GM12878 (cell line): Measurements from ENCODE around the gene SCYGR1. TPM values are rescaled to one million over a fixed set of nuclear protein-coding genes. Genes with fewer than 3 reads are reported as not detected.

ENCODE experiments used
- ATAC-seq: fragments of 200-7000 bp; cut with Tn5 transposase; 3 replicates; pipeline ENCODE4 v1.9.1; 2020; ENCODE audit warnings: mild to moderate bottlenecking, moderate library complexity
- BruUV-seq: library from RNA; stranded (reverse); fragments of 400-500 nt; replicated peaks from 2 replicates; lab custom pipeline; 2021; lab: Mats Ljungman, UMichigan
- CTCF ChIA-PET: fragments of 300-600 bp; sonication (Branson Sonifier 250); formaldehyde crosslinking; extraction: SDS; loops from one replicate; lab custom pipeline; 2021; ENCODE audit warnings: inconsistent platforms; lab: Yijun Ruan, JAX
- POLR2A ChIA-PET: fragments of 350-600 bp; formaldehyde crosslinking; extraction: SDS; loops from one replicate; lab custom pipeline; 2021; ENCODE audit warnings: inconsistent platforms; lab: Charles Lee
- RAD21 ChIA-PET: fragments of 300-600 bp; sonication (Branson Sonifier 250); formaldehyde crosslinking; loops from one replicate; lab custom pipeline; 2023; ENCODE audit warnings: antibody characterized with exemption; ENCODE audit not compliant: unreplicated experiment; lab: Charles Lee
- SMC1A ChIA-PET: fragments of 300-600 bp; sonication (Branson Sonifier 250); formaldehyde crosslinking; loops from one replicate; lab custom pipeline; 2023; ENCODE audit not compliant: unreplicated experiment, uncharacterized antibody; lab: Charles Lee
- DNase-seq: peaks from one replicate; pipeline ENCODE4 v3.0.0-alpha.2; 2011; ENCODE audit warnings: low read depth, low spot score
- FAIRE-seq: peaks from 3 replicates; lab custom pipeline; 2011; peaks lifted over from hg19 to GRCh38; lab: Jason Lieb, UNC
- H2AFZ ChIP-seq: 2 replicates; pipeline ENCODE4 v1.6.0; 2011; ENCODE audit warnings: low read depth, low read length, control low read depth; ENCODE audit not compliant: control insufficient read depth
- H3K27ac ChIP-seq: 2 replicates; pipeline ENCODE4 v1.5.1; 2011; ENCODE audit warnings: control low read depth; ENCODE audit not compliant: control insufficient read depth, insufficient read depth
- H3K27me3 ChIP-seq, 2 experiments: replicated peaks in 1 of 2; 2 replicates each; pipeline versions ENCODE4 v1.6.0 to v1.6.1; 2011; ENCODE audit warnings: low read length in 1 of 2; ENCODE audit not compliant: control insufficient read depth in 2 of 2, insufficient read depth in 2 of 2
- H3K36me3 ChIP-seq, 2 experiments: 2 replicates each; pipeline ENCODE4 v1.5.1; 2011; ENCODE audit warnings: low read length in 1 of 2; ENCODE audit not compliant: control insufficient read depth in 2 of 2, insufficient read depth in 2 of 2
- H3K4me1 ChIP-seq: 2 replicates; pipeline ENCODE4 v1.6.1; 2011; ENCODE audit warnings: mild to moderate bottlenecking, low read length, moderate library complexity, mixed read lengths; ENCODE audit not compliant: control insufficient read depth, insufficient read depth
- H3K4me2 ChIP-seq: 2 replicates; pipeline ENCODE4 v1.6.0; 2011; ENCODE audit warnings: control low read depth; ENCODE audit not compliant: control insufficient read depth, insufficient read depth
- H3K4me3 ChIP-seq: fragments of 200-600 bp; sonication (generic); 2 replicates; pipeline ENCODE4 v1.5.1; 2016
- H3K79me2 ChIP-seq: 2 replicates; pipeline ENCODE4 v1.6.0; 2011; ENCODE audit warnings: low read length; ENCODE audit not compliant: control insufficient read depth, insufficient read depth
- H3K9ac ChIP-seq: 2 replicates; pipeline ENCODE4 v1.8.0; 2011; ENCODE audit warnings: low read length, control low read depth, mixed read lengths; ENCODE audit not compliant: control insufficient read depth, insufficient read depth
- H3K9me3 ChIP-seq: replicated peaks from 3 replicates; pipeline ENCODE4 v1.5.1; 2011; ENCODE audit warnings: mild to moderate bottlenecking, low read length; ENCODE audit not compliant: control insufficient read depth, insufficient read depth
- H4K20me1 ChIP-seq: 2 replicates; pipeline ENCODE4 v1.6.0; 2011; ENCODE audit not compliant: control insufficient read depth, insufficient read depth
- BHLHE40 ChIP-seq, 2 experiments: fragments of 450-650 bp in 1 of 2; IDR thresholded peaks; 2 replicates each; pipeline ENCODE4 v1.6.1; 2011 to 2017; ENCODE audit warnings: low read depth in 2 of 2, borderline replicate concordance in 1 of 2, improper control_type of control experiment in 1 of 2, low read length in 1 of 2, mild to moderate bottlenecking in 1 of 2
- CHD4 ChIP-seq: fragments of 200-600 bp; sonication (generic); IDR thresholded peaks from 2 replicates; pipeline ENCODE4 v1.6.1; 2016; ENCODE audit warnings: mild to moderate bottlenecking
- E2F4 ChIP-seq: IDR thresholded peaks from 2 replicates; pipeline ENCODE4 v1.6.1; 2012; ENCODE audit warnings: low read depth, low read length, improper control_type of control experiment
- ELK1 ChIP-seq: IDR thresholded peaks from 2 replicates; pipeline ENCODE4 v1.6.1; 2012; ENCODE audit warnings: low read depth, low read length, improper control_type of control experiment
- EZH2 ChIP-seq: IDR thresholded peaks from 2 replicates; pipeline ENCODE4 v1.6.1; 2012; ENCODE audit warnings: low read depth, mild to moderate bottlenecking, control low read depth, inconsistent platforms, low read length, borderline replicate concordance; ENCODE audit not compliant: control insufficient read depth
- HDAC6 ChIP-seq: fragments of 200-600 bp; sonication (generic); IDR thresholded peaks from one replicate; pipeline ENCODE4 v1.8.0; 2017; ENCODE audit warnings: antibody characterized with exemption; ENCODE audit not compliant: unreplicated experiment
- JUND ChIP-seq: IDR thresholded peaks from 2 replicates; pipeline ENCODE4 v1.6.1; 2012; ENCODE audit warnings: low read depth, mild to moderate bottlenecking, low read length, improper control_type of control experiment, moderate library complexity
- LARP7 ChIP-seq: fragments of 450-650 bp; IDR thresholded peaks from 2 replicates; pipeline ENCODE4 v1.6.1; 2017; ENCODE audit warnings: mild to moderate bottlenecking
- NFYA ChIP-seq: IDR thresholded peaks from 2 replicates; pipeline ENCODE4 v1.6.1; 2011; ENCODE audit warnings: low read depth, mild to moderate bottlenecking, low read length, improper control_type of control experiment, borderline replicate concordance
- NFYB ChIP-seq: IDR thresholded peaks from 2 replicates; pipeline ENCODE4 v1.6.1; 2011; ENCODE audit warnings: low read depth, mild to moderate bottlenecking, low read length, improper control_type of control experiment, moderate library complexity; ENCODE audit not compliant: insufficient read depth
- RUNX3 ChIP-seq: IDR thresholded peaks from 2 replicates; pipeline ENCODE4 v1.6.1; 2012; ENCODE audit warnings: low read length, inconsistent platforms
- SMARCA5 ChIP-seq: fragments of 450-650 bp; IDR thresholded peaks from 2 replicates; pipeline ENCODE4 v1.6.1; 2017; ENCODE audit warnings: mild to moderate bottlenecking
- SPI1 ChIP-seq: IDR thresholded peaks from 2 replicates; pipeline ENCODE4 v1.6.1; 2011; ENCODE audit warnings: low read depth, mild to moderate bottlenecking, low read length, moderate library complexity, borderline replicate concordance; ENCODE audit not compliant: insufficient read depth
- STAT3 ChIP-seq: IDR thresholded peaks from 2 replicates; pipeline ENCODE4 v1.6.1; 2011; ENCODE audit warnings: low read depth, low read length, improper control_type of control experiment
- SUPT20H ChIP-seq: IDR thresholded peaks from 2 replicates; pipeline ENCODE4 v1.6.1; 2011; ENCODE audit warnings: low read depth, mild to moderate bottlenecking, low read length, moderate library complexity, borderline replicate concordance; ENCODE audit not compliant: control insufficient read depth
- SUZ12 ChIP-seq: fragments of 200-600 bp; sonication (generic); IDR thresholded peaks from one replicate; pipeline ENCODE4 v1.6.1; 2018; ENCODE audit warnings: antibody characterized with exemption, mild to moderate bottlenecking; ENCODE audit not compliant: unreplicated experiment
- USF1 ChIP-seq: IDR thresholded peaks from 2 replicates; pipeline ENCODE4 v1.6.1; 2011; ENCODE audit warnings: borderline replicate concordance, low read depth, mild to moderate bottlenecking, moderate library complexity, mixed read lengths, low read length; ENCODE audit not compliant: insufficient read depth; ENCODE audit errors: extremely low read length
- YBX1 ChIP-seq: fragments of 450-650 bp; IDR thresholded peaks from 2 replicates; pipeline ENCODE4 v1.6.1; 2016; ENCODE audit warnings: antibody characterized with exemption
- YY1 ChIP-seq: IDR thresholded peaks from 2 replicates; pipeline ENCODE4 v1.6.1; 2011; ENCODE audit warnings: low read depth, mild to moderate bottlenecking, low read length
- WGBS: methylation state at CpG from one replicate; pipeline ENCODE4 v1.1.6; 2016; ENCODE audit warnings: low lambda C conversion rate; ENCODE audit not compliant: insufficient replicate concordance, insufficient coverage; ENCODE audit errors: missing lambda C conversion rate; 5-methylcytosine and 5-hydroxymethylcytosine counted together
- in situ Hi-C: fragments of 300-500 bp; cut with MboI; formaldehyde crosslinking; loops from 9 replicates; pipeline ENCODE4 v1.14.3; 2018; ENCODE audit warnings: mixed read lengths
- intact Hi-C: fragments of 100-400 bp; cut with micrococcal nuclease; formaldehyde crosslinking; loops from one replicate; pipeline ENCODE4 v1.14.2; 2022; ENCODE audit not compliant: unreplicated experiment
- polyA plus RNA-seq, 11 experiments: library from polyadenylated mRNA; depleted of rRNA in 4 of 11; unstranded in 6 of 11; stranded (reverse) in 5 of 11; fragments of >200 nt; fragmentation: Nextera tagmentation in 4 of 11; fragmentation: Illumina TruSeq in 1 of 11; extraction: Ambion mirVana in 4 of 11; extraction: Trizol in 1 of 11; gene quantifications; 1 replicate in 1 of 11; 2 replicates in 10 of 11; pipeline versions ENCODE4 v1.2.1 to v1.2.3, GENCODE V29; 2011 to 2016; ENCODE audit warnings: inconsistent platforms in 2 of 11, missing spikeins in 2 of 11, low read depth in 1 of 11
- total RNA-seq, 4 experiments: library from RNA; depleted of rRNA in 3 of 4; stranded (reverse); fragments of >200 nt in 3 of 4; fragmentation: Illumina TruSeq in 1 of 4; extraction: Trizol in 1 of 4; gene quantifications; 2 replicates each; pipeline versions ENCODE4 v1.2.1 to v1.2.3, GENCODE V29; 2013 to 2021

SCYGR1 gene
- total and polyA plus RNA-seq, 10 of the 15 experiments (the other 5 are each of a cell fraction or from before 2014, with no cell fraction given) = not detected

- no peak for TF ChIP-seq E2F4
- no peak for TF ChIP-seq STAT3
- no peak for TF ChIP-seq SUPT20H
- TF ChIP-seq SPI1 = no peak
Observed at GRCh38 chr2:227370092-227370491, 17.7 kb downstream of the SCYGR1 start (continued).

GRCh38 chr2:227368574-227368973 lies 19.2 kb downstream of the SCYGR1 start:
- 77% methylated on average over 5 of the region's 5 CpGs for WGBS
- Histone ChIP-seq H3K36me3 (no peaks in the 10 kb centered on the region), H3K4me3 (no peak overlapping the region), H3K27ac (no peak overlapping the region), H3K27me3 (no peaks in the 10 kb centered on the region), H2AFZ (no peak overlapping the region), H3K9ac (no peak overlapping the region), H3K4me1 (no peaks in the 10 kb centered on the region), H3K79me2 (no peaks in the 10 kb centered on the region), H3K4me2 (no peak overlapping the region), H4K20me1 (no peaks in the 10 kb centered on the region), H3K9me3 (no peaks in the 10 kb centered on the region)
- CTCF ChIA-PET = no interaction called here
- no peak for DNase-seq
- intact Hi-C loops = no loop called here
- SMC1A ChIA-PET = no interaction called here
- POLR2A ChIA-PET = no interaction called here
- ATAC-seq = no peak
- no TSS peak for BruUV-seq
- FAIRE-seq = no peak
- RAD21 ChIA-PET = no interaction called here
- in situ Hi-C loops = no loop called here
- TF ChIP-seq E2F4 (no peak), JUND (no peak), SUZ12 (no peak), ELK1 (no peak), NFYB (no peak), RUNX3 (no peak), EZH2 (no peak), YY1 (no peak), SMARCA5 (no peak), USF1 (no peak), HDAC6 (no peak), LARP7 (no peak), CHD4 (no peak), NFYA (no peak), YBX1 (no peak), BHLHE40 (IDR thresholded peaks at IDR 0.05; ENCODE audit: borderline replicate concordance in 1 of 2, low read depth in 2 of 2, low read length in 1 of 2) (no peak)
